Measurements from ENCODE around the gene KREMEN2. TPM values are rescaled to one million over a fixed set of nuclear protein-coding genes. Genes with fewer than 3 reads are reported as not detected.

The KREMEN2 gene
- total RNA-seq, 1 donor from 2014 or later = 0.50 TPM

GRCh38 chr16:2977440-2977839 lies 13.4 kb downstream of the KREMEN2 start:
- no peak for DNase-seq (ENCODE audit: low read depth)

DNA sequence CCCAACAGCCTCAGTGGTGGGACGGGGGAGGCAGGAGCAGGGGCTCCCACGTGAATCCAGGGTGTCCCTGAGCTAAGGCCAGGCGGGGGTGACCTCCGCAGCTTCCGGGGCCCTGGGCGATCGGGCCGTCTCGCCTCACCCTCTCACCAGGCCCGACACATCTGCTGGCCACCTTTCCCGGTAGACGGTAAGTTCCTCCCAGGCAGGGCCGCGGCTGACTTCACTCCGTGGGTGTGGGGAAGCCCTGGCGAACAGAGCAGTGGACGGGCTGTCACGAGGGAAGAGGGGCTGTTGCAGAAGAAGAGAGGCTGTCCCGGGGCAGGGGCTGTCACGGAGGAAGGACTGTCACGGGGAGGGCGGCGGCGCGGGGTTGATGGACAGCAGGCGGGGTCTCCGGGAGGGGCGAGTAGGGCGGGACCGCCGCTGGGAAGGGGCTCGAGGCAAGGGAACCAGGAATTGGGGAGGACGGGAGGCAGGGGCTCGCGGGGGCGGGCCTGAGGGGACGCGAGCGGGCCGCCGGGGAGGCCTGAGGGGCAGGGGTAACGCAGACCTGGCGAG lies 15.7 kb downstream of the KREMEN2 start:
- no peak for DNase-seq (ENCODE audit: low read depth)

GRCh38 chr16:2980227-2981176 lies 16.4 kb downstream of the KREMEN2 start, which contains the start of gene PKMYT1:
Gene PKMYT1, minus strand, starts transcription at chr16:2980446. Its CDS starts 789 bp downstream, at chr16:2979657.
- DNase-seq (ENCODE audit: low read depth) = peak; percentile 56

DNA sequence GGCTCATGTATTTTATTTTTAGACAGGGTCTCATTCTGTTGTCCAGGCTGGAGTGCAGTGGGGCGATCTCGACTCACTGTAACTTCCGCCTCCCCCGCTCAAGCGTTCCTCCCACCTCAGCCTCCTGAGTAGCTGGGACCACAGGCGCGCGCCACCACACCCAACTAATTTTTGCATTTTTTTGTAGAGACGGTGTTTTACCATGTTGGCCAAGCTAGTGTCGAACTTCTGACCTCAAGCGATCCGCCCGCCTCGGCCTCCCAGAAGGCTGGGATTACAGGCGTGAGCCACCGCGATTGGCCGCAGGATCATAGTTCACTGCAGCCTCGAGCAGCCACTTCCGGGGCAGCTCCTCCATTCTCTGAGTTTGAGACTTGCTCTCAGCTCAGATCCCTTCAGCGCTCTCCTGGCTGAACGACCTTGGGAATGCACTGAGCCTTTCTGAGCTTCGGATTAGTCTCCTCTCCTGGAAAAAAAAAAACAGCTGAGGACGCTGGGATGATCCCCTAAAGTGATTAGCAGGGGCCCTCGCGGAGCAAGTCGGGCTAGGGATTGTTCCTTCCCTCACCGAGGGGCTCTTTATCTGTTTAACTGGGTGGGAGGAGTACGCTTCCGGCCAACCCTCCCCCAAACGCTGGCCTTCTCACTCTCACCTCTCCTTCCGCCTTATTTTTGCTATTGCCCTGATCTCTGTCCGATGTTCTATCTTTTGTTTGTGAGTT lies 17.3 kb downstream of the KREMEN2 start:
- DNase-seq (ENCODE audit: low read depth) = no peak

DNA sequence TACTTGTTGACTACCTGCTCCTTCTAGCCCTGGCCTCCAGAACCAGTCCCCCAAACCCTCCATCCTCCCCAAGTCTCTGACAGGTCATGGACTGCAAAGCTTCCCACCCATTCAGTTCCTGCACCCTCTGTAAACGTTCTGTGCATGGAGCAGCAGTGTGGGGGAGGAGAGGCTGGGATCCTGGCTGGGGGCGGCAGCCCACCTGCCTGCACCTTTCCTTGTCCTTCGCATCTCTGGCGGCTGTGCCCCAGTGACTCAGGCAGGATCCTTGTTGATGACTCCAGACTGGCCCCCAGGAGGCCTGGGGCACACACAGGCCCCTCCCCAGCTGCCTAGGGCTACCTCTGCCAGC lies 17.8 kb downstream of the KREMEN2 start:
- no peak for DNase-seq (ENCODE audit: low read depth)

GRCh38 chr16:2982402-2982801 lies 18.3 kb downstream of the KREMEN2 start:
- no peak for DNase-seq (ENCODE audit: low read depth)

- peak; percentile 47 for DNase-seq (ENCODE audit: low read depth)
Observed at GRCh38 chr16:2983706-2984136, 19.6 kb downstream of the KREMEN2 start.

GRCh38 chr16:2985462-2985861 lies 21.4 kb downstream of the KREMEN2 start:
- DNase-seq (ENCODE audit: low read depth) = no peak

DNA sequence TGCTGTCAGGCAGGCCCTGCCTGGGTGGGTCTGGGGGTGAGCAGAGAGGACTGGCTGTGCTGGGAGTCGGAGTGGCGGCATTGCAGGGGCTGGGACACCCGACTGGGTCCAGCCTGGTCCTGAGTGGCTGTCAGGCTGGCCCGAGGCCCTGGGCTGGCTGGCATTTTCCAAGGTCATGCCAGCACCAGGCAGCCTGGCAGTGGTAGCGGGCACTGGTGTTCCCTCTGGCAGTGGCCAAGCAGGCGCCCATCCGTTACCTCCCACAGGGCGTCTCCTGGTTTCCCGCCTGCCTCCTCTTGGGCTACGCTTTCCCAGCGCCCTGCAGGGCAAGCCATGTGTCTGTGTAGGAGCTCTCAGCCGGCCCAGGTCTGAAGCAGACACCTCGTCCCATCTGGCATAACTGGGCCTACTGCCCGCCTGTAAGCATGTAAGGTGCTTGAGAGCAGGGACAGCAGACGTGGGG lies 21.8 kb downstream of the KREMEN2 start:
- no peak for DNase-seq (ENCODE audit: low read depth)

- no peak for DNase-seq (ENCODE audit: low read depth)
Observed at GRCh38 chr16:2986623-2987188, 22.6 kb downstream of the KREMEN2 start.

DNA sequence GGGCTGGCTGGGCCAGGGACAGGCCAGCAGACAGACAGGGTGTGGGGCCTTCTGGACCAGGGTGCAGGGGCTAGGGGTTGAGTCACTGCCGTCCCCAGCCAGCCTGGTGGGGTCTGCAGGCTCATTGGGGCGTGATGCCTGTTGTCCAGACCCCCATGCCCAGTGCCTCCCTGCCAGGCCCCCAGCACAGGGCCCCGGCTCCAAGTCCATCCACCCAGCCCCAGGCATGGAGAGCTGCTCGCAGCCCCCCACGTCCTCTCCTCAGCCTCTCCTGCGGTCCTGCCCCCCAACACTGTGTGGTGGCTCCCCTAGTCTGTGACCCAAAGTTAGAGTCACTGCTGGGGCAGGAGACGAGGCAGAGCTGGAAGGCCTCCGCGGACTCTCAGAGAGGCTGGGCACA lies 23.2 kb downstream of the KREMEN2 start:
- DNase-seq (ENCODE audit: low read depth) = no peak

GRCh38 chr16:2987833-2988232 lies 23.8 kb downstream of the KREMEN2 start:
- no peak for DNase-seq (ENCODE audit: low read depth)

GRCh38 chr16:2988590-2989099 lies 24.6 kb downstream of the KREMEN2 start:
- DNase-seq (ENCODE audit: low read depth) = no peak

GRCh38 chr16:2990891-2991290 lies 26.8 kb downstream of the KREMEN2 start:
- no peak for DNase-seq (ENCODE audit: low read depth)

DNA sequence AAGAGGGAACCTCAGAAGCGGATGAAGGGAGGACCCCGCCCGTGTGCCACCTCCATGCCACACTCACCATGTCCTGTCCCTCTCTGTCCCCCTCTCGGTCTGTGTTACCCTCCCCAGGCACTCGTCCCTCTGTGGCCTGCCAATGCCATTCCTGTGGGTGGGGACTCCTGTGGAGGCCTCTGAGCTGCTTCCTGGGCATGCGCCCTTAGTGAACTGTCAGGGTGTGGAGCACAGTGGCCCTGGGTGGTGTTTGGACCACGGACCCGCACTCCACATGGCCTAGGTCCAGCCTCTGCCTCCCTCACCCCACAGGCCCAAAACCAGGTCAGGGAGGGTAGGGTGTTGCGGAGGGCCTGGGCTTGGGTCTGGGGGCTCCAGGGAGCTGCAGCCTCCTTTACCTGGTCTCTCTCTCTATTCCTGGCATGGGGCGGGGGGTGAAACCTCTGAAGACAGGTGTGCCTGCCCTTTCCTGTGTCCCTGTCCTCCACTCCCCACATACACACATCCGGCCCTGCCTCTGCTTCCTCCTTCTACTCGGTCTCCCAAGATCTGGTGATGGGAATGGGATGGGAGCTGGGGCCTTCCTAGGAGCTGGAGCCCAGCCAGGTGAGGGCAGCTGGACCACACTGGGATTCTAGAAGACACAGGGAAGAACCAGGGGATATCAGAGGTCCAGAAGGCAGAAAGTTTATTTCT lies 27.6 kb downstream of the KREMEN2 start:
- DNase-seq (ENCODE audit: low read depth) = no peak

DNA sequence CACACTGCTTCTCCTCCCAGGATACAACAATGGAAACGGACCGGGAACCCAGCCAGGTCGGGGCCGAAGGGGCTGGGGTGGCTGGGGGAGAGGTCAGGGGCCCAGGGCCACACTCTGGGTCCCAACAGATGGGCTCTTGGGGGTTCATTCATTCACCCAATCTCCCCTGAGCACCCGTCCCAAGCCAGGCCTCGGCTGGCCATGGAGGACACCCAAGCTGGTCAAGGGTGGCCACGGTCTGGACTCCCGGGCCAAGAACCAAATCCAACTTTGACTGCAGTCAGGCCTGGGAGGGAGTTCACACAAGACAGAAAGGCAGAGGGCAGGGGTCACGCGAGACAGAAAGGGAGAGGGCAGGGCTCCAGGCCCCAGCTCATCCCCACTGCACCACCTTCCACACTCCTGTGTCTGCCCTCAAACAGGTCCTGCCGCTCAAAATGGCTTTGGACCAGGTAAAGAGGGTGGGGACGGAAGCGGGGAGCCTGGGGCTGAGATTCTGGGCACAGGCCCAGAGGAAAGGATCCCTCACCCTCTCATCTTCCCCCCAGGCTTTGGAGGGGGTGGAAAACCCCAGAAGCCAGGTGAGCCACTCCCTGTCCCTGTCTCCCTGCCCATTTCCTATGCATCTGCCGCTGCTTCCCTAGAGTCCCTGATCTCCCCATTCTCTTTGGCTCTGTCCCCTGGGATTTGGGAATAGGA lies 28.5 kb downstream of the KREMEN2 start:
- DNase-seq (ENCODE audit: low read depth) = no peak

- no peak for DNase-seq (ENCODE audit: low read depth)
Observed at GRCh38 chr16:2996298-2996697, 32.2 kb downstream of the KREMEN2 start.

DNA sequence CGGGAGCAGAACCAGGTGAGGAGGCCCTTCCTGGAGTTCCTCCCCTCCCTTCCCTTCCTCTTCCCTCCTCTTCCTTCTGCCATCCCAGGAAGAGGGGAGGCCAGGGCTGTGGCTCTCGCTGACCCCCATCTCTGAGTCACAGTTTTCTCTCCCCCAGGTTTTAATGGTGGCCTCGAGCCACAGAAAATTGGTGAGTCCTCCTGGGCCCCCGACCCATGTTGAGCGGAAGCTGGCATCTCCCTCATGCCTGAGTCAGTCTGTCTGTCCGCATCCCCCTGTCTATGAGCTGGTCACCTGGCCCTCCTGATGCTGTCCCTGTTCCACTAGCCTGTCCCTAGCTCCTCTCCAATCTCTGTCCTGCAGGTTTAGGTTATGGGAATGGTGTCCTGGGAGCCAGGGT lies 35.9 kb downstream of the KREMEN2 start:
- DNase-seq (ENCODE audit: low read depth) = no peak

DNA sequence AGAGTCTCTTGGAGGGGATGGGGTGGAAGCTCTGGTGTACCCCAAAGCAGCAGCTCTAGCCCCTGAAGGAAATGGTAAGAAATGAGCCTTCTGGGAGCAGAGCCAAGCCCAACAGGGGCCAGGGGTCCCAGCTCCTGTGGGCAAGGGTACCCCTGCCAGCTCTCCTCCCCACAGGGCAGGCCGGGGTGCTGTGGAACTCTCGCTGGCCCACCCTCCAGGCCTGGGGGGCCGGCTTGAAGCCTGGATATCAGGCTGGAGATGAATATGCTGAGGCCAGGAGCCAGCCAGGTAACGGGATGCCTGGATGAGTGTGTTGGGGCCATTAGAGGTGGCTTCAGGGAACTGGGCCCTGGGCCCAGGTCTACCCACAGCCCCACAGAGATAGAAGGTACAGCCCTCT lies 36.5 kb downstream of the KREMEN2 start:
- DNase-seq (ENCODE audit: low read depth) = no peak

DNA sequence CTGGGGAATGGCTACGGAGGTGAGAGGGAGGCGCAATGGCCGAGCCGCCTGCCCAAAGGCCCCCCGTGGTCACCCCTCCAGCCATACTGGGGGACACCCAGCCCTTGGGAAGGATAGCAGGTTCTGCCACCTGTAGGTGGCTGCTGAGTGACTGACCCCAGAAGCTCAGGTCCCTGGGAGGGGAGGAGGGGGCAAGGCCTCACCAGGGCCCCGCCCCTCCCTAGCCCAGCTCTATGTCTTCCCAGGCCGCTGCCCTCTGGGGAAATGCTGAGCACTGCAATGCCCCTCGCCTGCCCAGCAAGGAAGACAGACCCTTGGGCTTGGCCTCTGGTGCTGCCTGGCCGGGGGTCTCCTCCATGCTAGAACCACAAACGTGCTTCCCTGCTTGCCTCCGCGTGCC lies 37.2 kb downstream of the KREMEN2 start:
- DNase-seq (ENCODE audit: low read depth) = no peak
